ENCODE data around the gene SLC48A1. TPM values are rescaled to one million over a fixed set of nuclear protein-coding genes. Genes with fewer than 3 reads are reported as not detected.

Gene SLC48A1
- total RNA-seq, 1 experiment from 2014 or later, result 19.4 TPM

GRCh38 chr12:47753021-47754001, 19.7 kb upstream of the SLC48A1 start:
- ChIA-PET CTCF (interaction anchor here (0.6 to 14.4 kb wide), 7 partner anchors 10 to 86 kb away, joined by 3 to 262 read pairs (median 5); partner anchors contain the start of gene SLC48A1), POLR2A (interaction anchor here (0.6 to 4.6 kb wide), 10 partner anchors 10 to 1097 kb away, joined by 3 to 22 read pairs (median 4); partner anchors contain the start of gene SLC48A1)
- intact Hi-C loops (cut with micrococcal nuclease), result no loop called here
- peak; percentile 76 for DNase-seq (ENCODE audit: unreplicated experiment)
- no peaks in the 10 kb centered on the region for H3K9me3 Mint-ChIP-seq (ENCODE audit: unreplicated experiment)
- peak overlapping the region; percentile 35 for H3K4me3 Mint-ChIP-seq (ENCODE audit: unreplicated experiment)
- TF ChIP-seq, protein P1, sequence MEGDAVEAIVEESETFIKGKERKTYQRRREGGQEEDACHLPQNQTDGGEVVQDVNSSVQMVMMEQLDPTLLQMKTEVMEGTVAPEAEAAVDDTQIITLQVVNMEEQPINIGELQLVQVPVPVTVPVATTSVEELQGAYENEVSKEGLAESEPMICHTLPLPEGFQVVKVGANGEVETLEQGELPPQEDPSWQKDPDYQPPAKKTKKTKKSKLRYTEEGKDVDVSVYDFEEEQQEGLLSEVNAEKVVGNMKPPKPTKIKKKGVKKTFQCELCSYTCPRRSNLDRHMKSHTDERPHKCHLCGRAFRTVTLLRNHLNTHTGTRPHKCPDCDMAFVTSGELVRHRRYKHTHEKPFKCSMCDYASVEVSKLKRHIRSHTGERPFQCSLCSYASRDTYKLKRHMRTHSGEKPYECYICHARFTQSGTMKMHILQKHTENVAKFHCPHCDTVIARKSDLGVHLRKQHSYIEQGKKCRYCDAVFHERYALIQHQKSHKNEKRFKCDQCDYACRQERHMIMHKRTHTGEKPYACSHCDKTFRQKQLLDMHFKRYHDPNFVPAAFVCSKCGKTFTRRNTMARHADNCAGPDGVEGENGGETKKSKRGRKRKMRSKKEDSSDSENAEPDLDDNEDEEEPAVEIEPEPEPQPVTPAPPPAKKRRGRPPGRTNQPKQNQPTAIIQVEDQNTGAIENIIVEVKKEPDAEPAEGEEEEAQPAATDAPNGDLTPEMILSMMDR (IDR thresholded peaks at IDR 0.05; ENCODE audit: unreplicated experiment), result no peak
- TSS peak; percentile 50 for BruUV-seq (replicated peaks)
- peak overlapping the region; percentile 89 for H3K27ac Mint-ChIP-seq (ENCODE audit: low read depth, unreplicated experiment)
- no peaks in the 10 kb centered on the region for H3K27me3 Mint-ChIP-seq (ENCODE audit: insufficient read depth, unreplicated experiment)
- H3K4me1 Mint-ChIP-seq (ENCODE audit: insufficient read depth, unreplicated experiment), result peaks cover 32% of the 10 kb centered on the region
- peaks cover 6% of the 10 kb centered on the region for H3K36me3 Mint-ChIP-seq (ENCODE audit: insufficient read depth, unreplicated experiment)

DNA sequence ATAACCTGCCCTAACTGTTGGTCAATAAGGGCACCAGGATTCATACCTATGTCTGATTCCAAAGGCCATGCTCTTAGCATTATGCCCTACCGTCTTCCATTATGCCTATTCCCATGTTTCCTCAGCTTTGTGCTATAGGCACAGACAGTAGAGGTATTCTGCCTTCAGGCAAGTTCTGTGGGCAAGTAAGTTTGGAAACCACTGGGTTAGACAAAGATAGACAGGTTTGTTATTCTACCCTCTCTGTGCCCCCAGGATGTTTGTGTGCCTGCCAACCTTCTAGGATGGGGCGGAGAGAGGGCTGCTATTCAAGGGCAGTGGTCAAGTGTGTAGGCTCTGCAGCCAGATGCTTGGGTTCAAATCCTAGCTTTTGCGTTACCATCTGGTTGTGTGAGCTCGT, 18.9 kb upstream of the SLC48A1 start:
- peak; percentile 88 for DNase-seq (ENCODE audit: unreplicated experiment)
- Mint-ChIP-seq H3K9me3 (ENCODE audit: unreplicated experiment) (no peaks in the 10 kb centered on the region), H3K4me1 (ENCODE audit: insufficient read depth, unreplicated experiment) (peaks cover 32% of the 10 kb centered on the region), H3K4me3 (ENCODE audit: unreplicated experiment) (no peak overlapping the region), H3K36me3 (ENCODE audit: insufficient read depth, unreplicated experiment) (peaks cover 6% of the 10 kb centered on the region), H3K27ac (ENCODE audit: low read depth, unreplicated experiment) (peak overlapping the region; percentile 89), H3K27me3 (ENCODE audit: insufficient read depth, unreplicated experiment) (no peaks in the 10 kb centered on the region)
- POLR2A ChIA-PET, result interaction anchor here (0.6 to 4.6 kb wide), 9 partner anchors 9 to 1096 kb away, joined by 3 to 22 read pairs (median 4); partner anchors contain the start of gene SLC48A1
- TF ChIP-seq, protein P1 (IDR thresholded peaks at IDR 0.05; ENCODE audit: unreplicated experiment), result no peak
- intact Hi-C loops (cut with micrococcal nuclease), result no loop called here
- BruUV-seq (replicated peaks), result TSS peak; percentile 83
- CTCF ChIA-PET, result interaction anchor here (0.7 to 14.4 kb wide), 6 partner anchors 9 to 149 kb away, joined by 3 to 262 read pairs (median 6); partner anchors contain the start of gene SLC48A1

- no peak for DNase-seq (ENCODE audit: unreplicated experiment)
- no TSS peak for BruUV-seq (replicated peaks)
- TF ChIP-seq, protein P1 (IDR thresholded peaks at IDR 0.05; ENCODE audit: unreplicated experiment), result no peak
- Mint-ChIP-seq H3K4me3 (ENCODE audit: unreplicated experiment) (no peak overlapping the region), H3K27ac (ENCODE audit: low read depth, unreplicated experiment) (no peak overlapping the region), H3K27me3 (ENCODE audit: insufficient read depth, unreplicated experiment) (no peaks in the 10 kb centered on the region), H3K9me3 (ENCODE audit: unreplicated experiment) (no peaks in the 10 kb centered on the region), H3K4me1 (ENCODE audit: insufficient read depth, unreplicated experiment) (peaks cover 32% of the 10 kb centered on the region), H3K36me3 (ENCODE audit: insufficient read depth, unreplicated experiment) (peaks cover 6% of the 10 kb centered on the region)
- POLR2A ChIA-PET, result interaction anchor here (0.9 to 3.0 kb wide), 7 partner anchors 8 to 74 kb away, joined by 3 to 22 read pairs (median 4); partner anchors contain the start of gene SLC48A1
- CTCF ChIA-PET, result interaction anchor here (0.6 to 14.4 kb wide), 8 partner anchors 8 to 75 kb away, joined by 3 to 262 read pairs (median 8); partner anchors contain the start of gene SLC48A1
- intact Hi-C loops (cut with micrococcal nuclease), result no loop called here
Measured at GRCh38 chr12:47754881-47755280, 18.2 kb upstream of the SLC48A1 start.
